Activated gamma-delta T cell (primary cell): ENCODE measurements around the gene EPN3.

ENCODE experiments used
- DNase-seq: peaks from one replicate; lab custom pipeline; 2025; lab: John Stamatoyannopoulos, UW

Gene EPN3

GRCh38 chr17:50549969-50550368, 17.4 kb downstream of the EPN3 start:
- no peak for DNase-seq

DNA sequence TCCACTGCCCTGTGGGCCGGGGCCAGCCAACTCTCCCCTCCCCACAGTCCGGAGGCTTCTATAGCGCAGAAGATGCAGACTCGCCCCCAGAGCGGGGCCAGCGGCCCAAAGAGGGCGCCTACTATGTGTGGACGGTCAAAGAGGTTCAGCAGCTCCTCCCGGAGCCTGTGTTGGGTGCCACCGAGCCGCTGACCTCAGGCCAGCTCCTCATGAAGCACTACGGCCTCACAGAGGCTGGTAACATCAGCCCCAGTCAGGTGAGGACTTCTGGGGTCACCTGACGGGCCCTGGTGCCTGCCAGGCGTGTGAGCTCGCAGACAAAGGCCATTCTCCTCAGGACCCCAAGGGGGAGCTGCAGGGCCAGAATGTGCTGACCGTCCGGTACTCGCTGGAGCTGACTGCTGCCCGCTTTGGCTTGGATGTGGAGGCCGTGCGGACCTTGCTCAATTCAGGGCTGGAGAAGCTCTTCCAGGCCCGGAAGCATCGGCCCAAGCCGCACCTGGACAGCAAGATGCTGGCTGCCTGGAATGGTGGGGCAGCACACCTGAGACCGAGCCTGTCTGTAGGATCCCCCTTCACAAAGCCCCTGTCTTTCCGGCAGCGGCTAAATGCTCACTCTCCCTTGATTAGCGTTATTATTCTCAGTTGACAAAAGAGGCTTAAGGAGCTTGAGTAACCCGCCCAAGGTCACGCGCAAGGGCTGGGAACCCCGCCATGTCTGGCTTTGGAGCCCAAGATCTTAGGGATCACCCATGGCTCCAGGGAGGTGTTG, 18.3 kb downstream of the EPN3 start:
- no peak for DNase-seq

- no peak for DNase-seq
These were observed 18.9 kb downstream of the EPN3 start for GRCh38 chr17:50551433-50551815.

DNA sequence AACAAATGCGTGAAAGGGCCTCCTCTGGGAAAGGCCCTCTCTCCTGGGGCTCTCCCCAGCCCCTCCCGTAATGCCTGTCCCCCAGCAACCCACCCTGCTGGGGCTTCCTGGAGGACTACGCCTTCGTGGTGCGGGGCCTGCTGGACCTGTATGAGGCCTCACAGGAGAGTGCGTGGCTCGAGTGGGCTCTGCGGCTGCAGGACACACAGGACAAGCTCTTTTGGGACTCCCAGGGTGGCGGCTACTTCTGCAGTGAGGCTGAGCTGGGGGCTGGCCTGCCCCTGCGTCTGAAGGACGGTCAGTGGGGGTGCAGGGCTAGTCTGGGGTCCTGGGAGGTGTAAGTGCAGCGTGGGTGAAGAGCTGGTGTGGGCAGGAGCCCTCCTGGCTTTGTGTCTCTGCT, 19.3 kb downstream of the EPN3 start:
- DNase-seq: no peak

- DNase-seq: no peak
These were observed 21.7 kb downstream of the EPN3 start for GRCh38 chr17:50554201-50554600.

DNA sequence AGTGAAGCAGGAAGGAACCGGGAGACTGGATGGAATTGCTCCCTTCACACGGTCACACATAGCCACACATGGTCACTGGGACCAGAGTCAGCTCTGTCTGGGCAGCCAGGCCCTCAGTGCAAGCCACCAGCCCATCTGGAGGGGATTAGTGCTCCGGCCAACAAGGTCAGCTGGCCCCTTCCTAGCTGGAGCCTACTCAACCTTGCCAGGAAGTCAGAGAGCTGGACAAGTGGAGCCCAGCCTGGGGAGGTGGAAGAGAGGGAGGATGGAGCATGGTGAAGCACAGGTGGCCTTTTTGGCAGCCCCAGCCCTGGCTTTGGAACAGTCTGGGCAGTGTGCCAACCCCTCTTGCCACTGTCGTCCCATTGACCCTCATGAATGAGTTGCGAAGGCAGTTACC, 24.3 kb downstream of the EPN3 start:
- DNase-seq: no peak

- DNase-seq: no peak
These were observed 25.1 kb downstream of the EPN3 start for GRCh38 chr17:50557630-50558029.

GRCh38 chr17:50558091-50558490, 25.6 kb downstream of the EPN3 start:
- DNase-seq: no peak

- DNase-seq: no peak
These were observed 26.0 kb downstream of the EPN3 start for GRCh38 chr17:50558581-50558940.

DNA sequence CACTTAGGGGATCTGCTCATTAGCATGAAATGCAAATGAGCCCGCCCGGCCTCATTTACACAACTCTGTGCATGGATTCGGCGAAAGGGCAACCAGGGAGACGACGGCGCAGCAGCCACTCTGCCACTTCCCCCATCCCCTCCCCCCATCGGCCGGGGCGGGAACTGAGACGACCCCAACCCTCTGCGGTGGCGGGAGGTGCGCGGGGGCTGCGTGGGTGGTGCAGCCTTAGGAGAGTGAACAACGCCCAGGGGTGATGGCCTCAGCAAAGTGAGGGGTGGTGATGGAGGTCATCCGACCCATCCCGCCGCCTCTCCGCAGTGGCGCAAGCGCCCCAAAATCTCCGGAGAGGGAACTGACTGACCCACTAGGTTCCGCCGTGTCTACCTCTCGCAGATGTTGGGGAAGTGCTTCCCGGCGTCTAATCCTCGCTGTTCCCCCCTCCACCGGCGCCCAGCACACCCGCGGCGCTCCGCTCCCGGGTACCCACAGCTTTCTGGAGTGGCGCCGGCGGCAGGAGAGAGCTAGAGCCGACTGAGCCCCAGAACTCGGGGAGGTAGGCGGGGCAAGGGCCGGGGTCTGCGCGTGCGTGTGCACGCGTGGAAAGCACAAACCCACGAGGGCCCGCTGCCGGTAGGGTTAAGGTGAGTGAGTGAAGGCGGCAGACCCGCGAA, 26.5 kb downstream of the EPN3 start:
- DNase-seq: no peak

DNA sequence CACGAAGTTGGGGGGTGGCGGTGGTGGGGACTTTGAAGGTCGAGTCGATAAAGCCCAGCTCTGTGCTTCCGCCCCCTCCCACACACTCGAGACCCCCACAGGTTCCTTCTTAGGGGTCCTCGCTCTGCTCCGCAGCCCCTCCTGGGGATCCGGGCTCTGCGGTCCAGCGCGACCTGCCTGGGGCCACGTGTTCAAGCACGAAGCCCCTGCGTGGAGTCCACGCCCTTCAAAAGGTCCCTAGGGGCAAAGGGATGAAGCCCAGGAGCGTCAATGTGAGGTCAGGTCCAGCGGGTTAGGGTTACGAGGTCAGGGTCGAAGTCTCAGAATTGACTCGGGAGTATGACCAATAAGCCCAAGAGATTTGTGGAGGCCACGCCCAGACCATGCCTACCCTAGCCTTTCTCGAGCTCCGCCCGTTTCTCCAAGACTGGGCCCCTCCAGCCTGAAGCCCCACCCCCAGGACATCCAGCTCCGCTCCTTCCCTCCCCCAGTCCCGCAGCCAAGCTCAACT, 27.2 kb downstream of the EPN3 start:
- no peak for DNase-seq

GRCh38 chr17:50560185-50560824, 27.8 kb downstream of the EPN3 start, which contains the start of gene CACNA1G:
CACNA1G (plus strand) TSS chr17:50560715; CDS start chr17:50561460, 745 bp downstream.
- peak; percentile 76 for DNase-seq

DNA sequence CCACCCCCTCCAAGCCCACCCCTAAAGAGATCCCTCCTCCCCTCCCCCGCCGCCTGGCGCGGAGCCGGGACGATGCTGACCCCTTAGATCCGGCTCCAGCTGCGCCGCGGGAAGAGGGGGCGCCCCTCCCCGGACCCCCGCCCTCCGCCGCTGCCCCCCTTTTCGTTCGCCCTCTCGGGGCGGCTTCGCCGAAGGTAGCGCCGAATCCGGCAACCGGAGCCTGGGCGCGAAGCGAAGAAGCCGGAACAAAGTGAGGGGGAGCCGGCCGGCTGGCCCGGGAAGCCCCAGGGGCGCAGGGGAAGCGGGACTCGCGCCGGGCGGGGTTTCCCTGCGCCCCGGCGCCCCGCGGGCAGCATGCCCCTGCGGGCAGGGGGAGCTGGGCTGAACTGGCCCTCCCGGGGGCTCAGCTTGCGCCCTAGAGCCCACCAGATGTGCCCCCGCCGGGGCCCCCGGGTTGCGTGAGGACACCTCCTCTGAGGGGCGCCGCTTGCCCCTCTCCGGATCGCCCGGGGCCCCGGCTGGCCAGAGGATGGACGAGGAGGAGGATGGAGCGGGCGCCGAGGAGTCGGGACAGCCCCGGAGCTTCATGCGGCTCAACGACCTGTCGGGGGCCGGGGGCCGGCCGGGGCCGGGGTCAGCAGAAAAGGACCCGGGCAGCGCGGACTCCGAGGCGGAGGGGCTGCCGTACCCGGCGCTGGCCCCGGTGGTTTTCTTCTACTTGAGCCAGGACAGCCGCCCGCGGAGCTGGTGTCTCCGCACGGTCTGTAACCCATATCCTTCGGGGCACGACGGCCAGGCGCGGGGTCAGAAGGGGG, 28.6 kb downstream of the EPN3 start:
- DNase-seq: peak; percentile 34

- no peak for DNase-seq
These were observed 29.2 kb downstream of the EPN3 start for GRCh38 chr17:50561746-50562141.

DNA sequence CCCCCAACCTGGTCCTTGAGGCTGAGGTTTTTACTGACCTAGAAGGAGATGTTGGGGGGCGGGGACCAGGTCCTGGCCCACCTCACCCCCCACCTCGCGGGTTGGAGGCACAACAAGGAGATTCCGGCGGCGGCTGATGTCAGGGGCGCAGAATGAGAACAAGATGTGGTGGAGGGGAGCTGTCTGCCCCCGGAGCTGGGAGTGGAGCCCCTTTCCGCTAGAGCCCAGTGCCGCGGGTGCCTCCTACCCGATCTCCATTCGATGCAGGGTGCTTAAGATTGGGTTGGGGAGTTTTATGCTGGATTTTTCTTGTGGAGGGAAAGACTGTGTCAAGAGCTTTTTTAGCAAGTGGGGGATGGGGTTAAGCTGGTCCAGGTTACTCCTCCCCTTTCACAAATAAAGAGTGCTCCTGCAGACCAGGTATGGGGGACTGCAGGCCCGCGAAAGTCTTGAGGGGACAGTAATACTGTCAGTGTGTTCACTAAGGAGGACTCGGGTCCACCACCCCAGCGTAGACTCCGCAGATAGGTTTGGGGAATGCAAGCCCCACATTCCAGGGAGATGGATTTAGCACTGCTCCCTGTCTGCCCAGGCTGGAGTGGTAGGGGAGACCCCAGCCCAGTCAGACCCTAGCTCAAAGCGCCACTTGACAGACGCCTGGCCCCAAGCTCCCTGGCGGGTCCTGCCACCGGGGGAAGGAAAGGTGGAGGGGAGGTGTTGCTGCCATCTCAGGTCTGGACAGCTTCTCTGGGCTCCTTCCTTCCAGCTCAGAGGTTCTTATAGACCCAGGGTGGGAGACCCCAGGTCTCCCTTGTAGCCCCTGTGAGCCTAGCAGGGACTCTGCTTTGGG, 29.9 kb downstream of the EPN3 start:
- no peak for DNase-seq

DNA sequence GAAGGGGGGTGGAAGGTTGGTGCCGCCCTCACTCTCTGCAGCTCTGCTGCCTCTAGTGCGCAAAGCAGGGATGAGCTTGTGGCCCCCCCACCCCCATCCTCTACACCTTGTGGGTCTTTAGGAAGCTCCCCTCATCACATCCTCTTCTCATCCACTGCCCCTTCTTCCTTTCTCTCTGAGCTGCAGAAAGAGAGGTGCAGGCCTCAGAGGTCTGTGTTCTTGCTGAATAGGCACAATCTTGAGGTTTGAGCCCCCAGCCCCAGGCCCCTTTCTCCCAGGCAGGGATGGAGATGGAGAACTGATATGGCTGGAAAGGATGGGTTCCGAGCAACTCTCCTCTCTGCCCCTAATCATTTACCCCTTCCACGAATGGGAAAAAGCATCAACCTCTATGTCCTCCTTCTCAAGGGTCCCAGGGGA, 30.6 kb downstream of the EPN3 start:
- no peak for DNase-seq

DNA sequence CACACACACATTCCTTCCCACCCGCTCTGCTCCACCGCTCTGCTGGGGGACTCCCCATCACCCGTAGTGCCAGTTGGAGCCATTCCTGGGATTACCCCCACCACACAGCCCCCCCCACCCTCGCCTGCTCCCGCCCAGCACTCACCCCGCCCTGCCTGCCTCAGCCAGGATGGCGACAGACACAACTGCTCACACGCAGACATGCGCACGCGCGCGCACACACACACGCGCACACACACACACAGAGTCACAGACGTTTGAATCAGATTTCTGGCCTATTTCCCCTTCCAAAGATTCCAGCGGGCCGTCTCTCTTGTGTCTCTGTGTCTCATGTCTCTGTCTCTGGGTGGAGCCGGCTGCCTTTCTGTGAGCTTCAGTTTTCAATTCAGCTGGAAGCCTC, 32.4 kb downstream of the EPN3 start:
- DNase-seq: no peak

DNA sequence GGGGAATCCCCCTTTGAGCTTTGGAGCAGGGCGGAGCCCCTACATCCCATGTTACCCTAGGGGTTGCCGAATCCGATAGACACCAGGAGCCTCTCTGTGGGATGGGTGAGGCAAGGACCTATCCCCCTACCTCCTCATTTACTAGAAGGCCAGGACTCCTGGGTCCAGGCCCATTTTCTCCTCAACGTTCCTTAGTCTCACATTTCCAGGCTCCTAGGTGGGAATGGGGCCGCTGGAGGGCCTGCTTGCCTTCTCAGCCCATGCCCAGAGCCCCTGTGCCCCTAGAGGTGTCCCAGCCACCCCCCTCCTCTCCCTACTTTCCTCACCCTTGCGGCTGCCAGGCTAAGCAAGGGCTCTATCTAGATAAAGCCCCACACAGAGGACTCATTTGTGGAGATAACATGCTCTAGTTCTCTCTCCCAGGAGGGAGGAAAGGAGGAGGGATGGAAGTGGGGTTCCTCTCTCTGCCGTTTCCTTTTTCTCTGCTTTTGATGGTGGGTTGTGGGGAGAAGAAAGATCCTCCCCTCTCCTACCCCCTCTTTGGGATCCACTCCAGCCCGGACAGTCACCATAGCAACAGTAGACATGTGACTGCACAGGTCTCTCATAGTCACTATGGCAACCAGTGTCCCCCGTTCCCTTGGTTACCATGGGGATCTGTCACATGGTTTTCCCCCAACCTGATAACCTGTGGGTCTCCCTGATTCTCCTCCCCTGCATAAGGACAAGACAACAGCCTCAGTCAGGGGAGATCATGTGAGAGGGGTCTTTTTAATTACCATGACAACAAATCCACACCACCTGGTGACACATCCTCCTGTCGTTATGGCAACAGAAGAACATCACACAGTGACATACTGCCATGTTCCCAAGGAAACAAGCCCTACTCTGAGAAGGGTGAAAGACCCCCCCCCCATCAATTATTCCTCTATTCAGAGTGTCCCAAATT, 33.1 kb downstream of the EPN3 start:
- DNase-seq: no peak

DNA sequence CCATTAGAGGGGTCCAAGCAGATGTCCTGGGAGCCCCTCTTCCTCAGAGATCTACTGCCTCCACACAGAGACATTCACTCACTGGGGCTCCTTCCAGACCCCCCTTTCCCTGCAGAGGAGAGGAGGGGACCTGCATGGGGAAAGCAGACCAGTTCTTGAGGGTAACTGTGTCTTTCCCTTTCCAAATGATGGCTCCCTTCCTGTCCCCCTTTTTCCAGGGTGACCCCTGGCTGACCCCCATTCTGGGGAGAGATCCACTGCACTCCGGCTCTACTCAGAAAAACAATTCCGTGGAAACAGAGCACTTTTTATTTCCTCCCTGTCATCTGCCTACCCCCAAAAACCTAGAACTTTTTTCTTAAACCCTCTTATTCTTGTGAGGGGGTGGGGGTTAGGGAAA, 34.4 kb downstream of the EPN3 start:
- no peak for DNase-seq

DNA sequence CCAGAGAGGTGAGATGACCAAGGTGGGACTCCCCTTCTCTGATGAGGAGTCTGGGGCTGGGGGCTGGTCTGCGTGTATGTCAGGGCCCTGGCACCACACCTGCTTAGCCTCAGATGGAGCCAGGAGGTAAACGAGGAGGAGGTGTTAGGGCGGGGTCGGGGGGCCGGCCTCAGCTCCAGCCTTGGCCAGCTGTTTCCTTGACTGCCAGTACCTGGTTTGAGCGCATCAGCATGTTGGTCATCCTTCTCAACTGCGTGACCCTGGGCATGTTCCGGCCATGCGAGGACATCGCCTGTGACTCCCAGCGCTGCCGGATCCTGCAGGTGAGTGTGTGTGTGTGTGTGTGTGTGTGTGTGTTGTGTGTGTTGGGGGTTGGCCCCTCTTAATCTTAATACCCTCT, 36.1 kb downstream of the EPN3 start:
- DNase-seq: no peak
